Stimulated activated CD4-positive, alpha-beta T cell treated with anti-CD3 and anti-CD28 coated beads, Interleukin-1b, Interleukin-23, amount 100 ng/mL, for 4 hours (primary cell): Measurements from ENCODE around the gene CACNA1I.

Source experiments
- DNase-seq, 2 donors: peaks; one replicate each; pipeline ENCODE4 v3.0.0-alpha.2; 2020; ENCODE audit warnings: low read depth in 2 of 2

Gene CACNA1I

GRCh38 chr22:39623603-39624500 lies 53.3 kb downstream of the CACNA1I start:
- DNase-seq, result no peak

- no peak for DNase-seq
Observed at GRCh38 chr22:39624501-39624821, 53.9 kb downstream of the CACNA1I start.

- no peak for DNase-seq
Observed at GRCh38 chr22:39625569-39626537, 55.3 kb downstream of the CACNA1I start.

- DNase-seq, result no peak
Observed at GRCh38 chr22:39627208-39627607, 56.7 kb downstream of the CACNA1I start.

- DNase-seq, result no peak
Observed at GRCh38 chr22:39627865-39628562, 57.5 kb downstream of the CACNA1I start.

GRCh38 chr22:39628563-39629080 lies 58.1 kb downstream of the CACNA1I start:
- DNase-seq, result no peak

GRCh38 chr22:39629851-39630250 lies 59.3 kb downstream of the CACNA1I start:
- DNase-seq, result no peak

- DNase-seq, result no peak
Observed at GRCh38 chr22:39630721-39631120, 60.2 kb downstream of the CACNA1I start.

- DNase-seq, result no peak
Observed at GRCh38 chr22:39631381-39632286, 61.1 kb downstream of the CACNA1I start.

GRCh38 chr22:39634530-39635405 lies 64.2 kb downstream of the CACNA1I start:
- DNase-seq, result no peak

GRCh38 chr22:39635719-39636118 lies 65.2 kb downstream of the CACNA1I start:
- no peak for DNase-seq

- no peak for DNase-seq
Observed at GRCh38 chr22:39638958-39639357, 68.4 kb downstream of the CACNA1I start.

GRCh38 chr22:39641660-39642310 lies 71.2 kb downstream of the CACNA1I start:
- no peak for DNase-seq

GRCh38 chr22:39643311-39644083 lies 72.9 kb downstream of the CACNA1I start:
- DNase-seq, result no peak

GRCh38 chr22:39645532-39645931 lies 75.0 kb downstream of the CACNA1I start:
- DNase-seq, result no peak

- no peak for DNase-seq
Observed at GRCh38 chr22:39646398-39647063, 76.0 kb downstream of the CACNA1I start.

GRCh38 chr22:39647836-39648629 lies 77.5 kb downstream of the CACNA1I start:
- DNase-seq, result no peak
